CD14-positive monocyte (primary cell): ENCODE results near the gene CALM1. TPM values are rescaled to one million over a fixed set of nuclear protein-coding genes. Genes with fewer than 3 reads are reported as not detected.
"Not testable (repeated sequence)": the region's sequence is repeated elsewhere in the genome, so short reads cannot be mapped to it uniquely, and the experiment has no call there.

ENCODE experiments used
- DNase-seq, 3 donors: peaks; one replicate each; pipeline ENCODE4 v3.0.0-alpha.2; 2011 to 2022
- H2AFZ ChIP-seq: 2 replicates; pipeline ENCODE4 v1.6.0; 2012; ENCODE audit warnings: mild to moderate bottlenecking, low read depth, low read length, inconsistent platforms; ENCODE audit not compliant: insufficient read depth, poor library complexity, severe bottlenecking
- H3K27ac ChIP-seq, 2 donors: 1 replicate in 1 of 2; 2 replicates in 1 of 2; pipeline ENCODE4 v1.5.1; 2012 to 2013; ENCODE audit warnings: low read length in 2 of 2, control low read depth in 1 of 2, inconsistent platforms in 1 of 2, low read depth in 1 of 2, mild to moderate bottlenecking in 1 of 2
- H3K27me3 ChIP-seq, 2 donors: one replicate each; pipeline versions ENCODE4 v1.6.0 to v1.6.1; 2011 to 2013; ENCODE audit warnings: low read length in 2 of 2; ENCODE audit not compliant: control insufficient read depth in 2 of 2, insufficient read depth in 2 of 2
- H3K36me3 ChIP-seq, 2 donors: replicated peaks in 1 of 2; 1 replicate in 1 of 2; 2 replicates in 1 of 2; pipeline versions ENCODE4 v1.5.1 to v1.6.1; 2012 to 2013; ENCODE audit warnings: low read length in 2 of 2, control low read depth in 1 of 2, inconsistent platforms in 1 of 2, mild to moderate bottlenecking in 1 of 2; ENCODE audit not compliant: insufficient read depth in 2 of 2, control insufficient read depth in 1 of 2
- H3K4me1 ChIP-seq, 2 donors: 1 replicate in 1 of 2; 2 replicates in 1 of 2; pipeline versions ENCODE4 v1.5.1 to v1.6.1; 2012 to 2013; ENCODE audit warnings: low read length in 2 of 2, control low read depth in 1 of 2, inconsistent platforms in 1 of 2, mild to moderate bottlenecking in 1 of 2, moderate library complexity in 1 of 2; ENCODE audit not compliant: insufficient read depth in 2 of 2, control insufficient read depth in 1 of 2
- H3K4me2 ChIP-seq: replicated peaks from 2 replicates; pipeline ENCODE3; 2012; ENCODE audit warnings: low read length, moderate library complexity, mild to moderate bottlenecking; ENCODE audit not compliant: poor library complexity, severe bottlenecking; ENCODE audit errors: extremely low read depth
- H3K4me3 ChIP-seq, 3 experiments: fragments of 200-600 bp in 1 of 3; sonication (generic) in 1 of 3; replicated peaks in 1 of 3; 1 replicate in 2 of 3; 2 replicates in 1 of 3; pipeline ENCODE4 v1.5.1; 2011 to 2013; ENCODE audit warnings: low read length in 3 of 3, mild to moderate bottlenecking in 3 of 3, control low read depth in 2 of 3, low read depth in 2 of 3, inconsistent platforms in 1 of 3, moderate library complexity in 1 of 3
- H3K79me2 ChIP-seq: 2 replicates; pipeline ENCODE4 v1.6.0; 2012; ENCODE audit warnings: mild to moderate bottlenecking, control low read depth, inconsistent platforms, low read length, moderate library complexity; ENCODE audit not compliant: insufficient read depth
- H3K9ac ChIP-seq: 2 replicates; pipeline ENCODE4 v1.6.0; 2017; ENCODE audit warnings: low read length, mild to moderate bottlenecking; ENCODE audit not compliant: insufficient read depth, poor library complexity, severe bottlenecking
- H3K9me3 ChIP-seq, 2 donors: replicated peaks in 1 of 2; 1 replicate in 1 of 2; 2 replicates in 1 of 2; pipeline versions ENCODE4 v1.5.1 to v1.6.1; 2012 to 2013; ENCODE audit warnings: low read length in 2 of 2, control low read depth in 1 of 2; ENCODE audit not compliant: control insufficient read depth in 1 of 2, insufficient read depth in 1 of 2
- H4K20me1 ChIP-seq: 2 replicates; pipeline ENCODE4 v1.6.0; 2012; ENCODE audit warnings: mild to moderate bottlenecking, low read length, control low read depth, moderate library complexity; ENCODE audit not compliant: insufficient read depth
- H3K27ac Mint-ChIP-seq, 7 donors: one replicate each; pipeline ENCODE4 v1.8.0; 2020; ENCODE audit warnings: mild to moderate bottlenecking in 7 of 7, mixed read lengths in 7 of 7, moderate library complexity in 6 of 7, inconsistent platforms in 2 of 7
- H3K27me3 Mint-ChIP-seq, 3 donors: one replicate each; pipeline ENCODE4 v1.8.0; 2021 to 2022; ENCODE audit warnings: low read depth in 3 of 3, mild to moderate bottlenecking in 3 of 3, mixed read lengths in 3 of 3, moderate library complexity in 3 of 3, inconsistent platforms in 1 of 3
- H3K36me3 Mint-ChIP-seq, 2 donors: one replicate each; pipeline ENCODE4 v1.8.0; 2020; ENCODE audit warnings: mixed read lengths in 2 of 2, inconsistent platforms in 1 of 2, mild to moderate bottlenecking in 1 of 2
- H3K4me1 Mint-ChIP-seq: one replicate; pipeline ENCODE4 v1.8.0; 2020; ENCODE audit warnings: mild to moderate bottlenecking, mixed read lengths
- H3K4me3 Mint-ChIP-seq, 2 donors: one replicate each; pipeline ENCODE4 v1.8.0; 2020; ENCODE audit warnings: mild to moderate bottlenecking in 2 of 2, mixed read lengths in 2 of 2, moderate library complexity in 1 of 2
- H3K9me3 Mint-ChIP-seq, 7 donors: one replicate each; pipeline ENCODE4 v1.8.0; 2020 to 2022; ENCODE audit warnings: mixed read lengths in 7 of 7, mild to moderate bottlenecking in 6 of 7, moderate library complexity in 6 of 7, inconsistent platforms in 2 of 7
- CTCF ChIP-seq: fragments of 200-600 bp; IDR thresholded peaks from one replicate; pipeline ENCODE4 v1.8.0; 2022; ENCODE audit warnings: antibody characterized with exemption, mild to moderate bottlenecking
- WGBS: methylation state at CpG from one replicate; pipeline ENCODE4 v1.1.5; 2013; ENCODE audit warnings: missing lambda C conversion rate; ENCODE audit not compliant: insufficient coverage; 5-methylcytosine and 5-hydroxymethylcytosine counted together
- intact Hi-C, 2 donors: fragments of 100-400 bp; cut with micrococcal nuclease; formaldehyde crosslinking; loops; one replicate each; pipeline versions ENCODE4 v1.15.0 to v1.15.1; 2023
- polyA plus RNA-seq, 3 donors: library from polyadenylated mRNA; depleted of rRNA in 1 of 3; unstranded in 2 of 3; stranded (reverse) in 1 of 3; fragments of 300-500 nt in 2 of 3; fragments of >200 nt in 1 of 3; fragmentation: Illumina TruSeq in 2 of 3; gene quantifications; 1 replicate in 2 of 3; 2 replicates in 1 of 3; pipeline ENCODE4 v1.2.3, GENCODE V29; 2012 to 2021

CALM1 gene
- polyA plus RNA-seq, 3 donors: 277 to 912 (median 906) TPM

GRCh38 chr14:90388982-90389381 is 7.8 kb upstream of the CALM1 start:
- no peak overlapping the region for H3K27ac ChIP-seq
- H3K4me3 ChIP-seq: no peak overlapping the region
- no peak overlapping the region for H3K4me3 Mint-ChIP-seq
- no peaks in the 10 kb centered on the region for H3K9me3 ChIP-seq
- peaks cover 15% of the 10 kb centered on the region for H3K4me1 Mint-ChIP-seq
- H3K27ac Mint-ChIP-seq: no peak overlapping the region
- TF ChIP-seq CTCF: no peak
- H3K36me3 ChIP-seq: no peaks in the 10 kb centered on the region
- H3K79me2 ChIP-seq: no peaks in the 10 kb centered on the region
- H3K27me3 Mint-ChIP-seq: peaks cover 0 to 3% (median 0%) of the 10 kb centered on the region in 3 donors
- H4K20me1 ChIP-seq: no peaks in the 10 kb centered on the region
- no peak for DNase-seq
- peaks cover 0 to 2% of the 10 kb centered on the region in 2 donors for H3K27me3 ChIP-seq
- intact Hi-C loops: loop anchor here in 1 of 2 donors (10.0 kb wide), 1 partner anchor 434 kb away; the partner anchor contains the start of genes EFCAB11 and TDP1
- H3K9ac ChIP-seq: no peak overlapping the region
- no peaks in the 10 kb centered on the region for H3K9me3 Mint-ChIP-seq
- H3K36me3 Mint-ChIP-seq: no peaks in the 10 kb centered on the region
- no peak overlapping the region for H2AFZ ChIP-seq
- peaks cover 11 to 17% of the 10 kb centered on the region in 2 donors for H3K4me1 ChIP-seq
- WGBS: no CpG with 5 or more reads among the region's 1 CpG
- no peak overlapping the region for H3K4me2 ChIP-seq

GRCh38 chr14:90393966-90394365 is 2.9 kb upstream of the CALM1 start:
- Mint-ChIP-seq H3K4me3 (no peak overlapping the region), H3K27ac (no peak overlapping the region), H3K9me3 (no peaks in the 10 kb centered on the region), H3K4me1 (peaks cover 11% of the 10 kb centered on the region), H3K27me3 (peaks cover 0 to 4% (median 3%) of the 10 kb centered on the region in 3 donors), H3K36me3 (no peaks in the 10 kb centered on the region)
- no peak overlapping the region for H3K9ac ChIP-seq
- H3K4me3 ChIP-seq: no peak overlapping the region
- H3K27ac ChIP-seq: no peak overlapping the region
- H3K4me2 ChIP-seq: no peak overlapping the region
- intact Hi-C loops: loop anchor here in 1 of 2 donors (10.0 kb wide), 1 partner anchor 301 kb away; no protein-coding TSS in a partner anchor
- no peak for TF ChIP-seq CTCF
- peaks cover 13 to 14% of the 10 kb centered on the region in 2 donors for H3K4me1 ChIP-seq
- no peaks in the 10 kb centered on the region for H3K9me3 ChIP-seq
- H3K79me2 ChIP-seq: peaks cover 19% of the 10 kb centered on the region
- DNase-seq: no peak
- H3K36me3 ChIP-seq: no peaks in the 10 kb centered on the region
- H2AFZ ChIP-seq: no peak overlapping the region
- 100% methylated on average over 2 of the region's 3 CpGs for WGBS
- peaks cover 0 to 2% of the 10 kb centered on the region in 2 donors for H3K27me3 ChIP-seq
- H4K20me1 ChIP-seq: peaks cover 14% of the 10 kb centered on the region

GRCh38 chr14:90394782-90395181 is 2.0 kb upstream of the CALM1 start:
- Histone ChIP-seq H3K79me2 (peaks cover 27% of the 10 kb centered on the region), H4K20me1 (peaks cover 22% of the 10 kb centered on the region), H3K4me1 (peaks cover 21 to 22% of the 10 kb centered on the region in 2 donors)
- H3K4me3 ChIP-seq, H3K36me3 ChIP-seq, H3K27me3 ChIP-seq, H3K4me3 Mint-ChIP-seq, DNase-seq, H3K27me3 Mint-ChIP-seq, H3K9me3 Mint-ChIP-seq, H3K4me2 ChIP-seq, H3K9ac ChIP-seq, H3K36me3 Mint-ChIP-seq, H3K27ac ChIP-seq, H3K9me3 ChIP-seq, H2AFZ ChIP-seq, H3K27ac Mint-ChIP-seq: not testable (repeated sequence)
- 100% methylated on average over 4 of the region's 8 CpGs for WGBS
- intact Hi-C loops: loop anchor here (5.0 to 10.0 kb wide), 5 partner anchors 102 to 442 kb away; partner anchors contain the start of gene EFCAB11 (in 1 of the 2)
- H3K4me1 Mint-ChIP-seq: peaks cover 19% of the 10 kb centered on the region
